Suprapubic skin (tissue), 4 donors: ENCODE results near the gene SLC35F1. TPM values are rescaled to one million over a fixed set of nuclear protein-coding genes. Genes with fewer than 3 reads are reported as not detected.

Experiments
- DNase-seq, 2 donors: peaks; one replicate each; pipeline ENCODE4 v3.0.0-alpha.2; 2019; ENCODE audit warnings: low spot score in 2 of 2
- H3K27ac ChIP-seq: fragments of 200-600 bp; sonication (generic); one replicate; pipeline ENCODE4 v1.5.1; 2019
- H3K27me3 ChIP-seq: fragments of 200-600 bp; sonication (generic); one replicate; pipeline ENCODE4 v1.5.1; 2019
- H3K36me3 ChIP-seq: fragments of 200-600 bp; sonication (generic); one replicate; pipeline ENCODE4 v1.5.1; 2019
- H3K4me1 ChIP-seq: fragments of 200-600 bp; sonication (generic); one replicate; pipeline ENCODE4 v1.5.1; 2019
- H3K4me3 ChIP-seq: fragments of 200-600 bp; sonication (generic); one replicate; pipeline ENCODE4 v1.5.1; 2019; ENCODE audit warnings: mild to moderate bottlenecking
- H3K9me3 ChIP-seq: fragments of 200-600 bp; sonication (generic); one replicate; pipeline ENCODE4 v1.5.1; 2019
- CTCF ChIP-seq, 2 donors: fragments of 200-600 bp in 1 of 2; fragments of 450-650 bp in 1 of 2; sonication (generic) in 1 of 2; IDR thresholded peaks; one replicate each; pipeline ENCODE4 v1.5.1; 2016 to 2019; ENCODE audit warnings: antibody characterized with exemption in 2 of 2, mild to moderate bottlenecking in 1 of 2, moderate library complexity in 1 of 2
- EP300 ChIP-seq: sonication (generic); formaldehyde crosslinking; IDR thresholded peaks from one replicate; pipeline ENCODE4 v1.6.1; 2017; ENCODE audit warnings: antibody characterized with exemption
- POLR2A ChIP-seq, 2 donors: fragments of 450-650 bp; IDR thresholded peaks; one replicate each; pipeline ENCODE4 v1.6.1; 2017; ENCODE audit warnings: antibody characterized with exemption in 2 of 2, mild to moderate bottlenecking in 2 of 2, moderate library complexity in 2 of 2
- POLR2AphosphoS5 ChIP-seq, 3 donors: sonication (generic); formaldehyde crosslinking; IDR thresholded peaks; one replicate each; pipeline ENCODE4 v1.6.1; 2017; ENCODE audit warnings: antibody characterized with exemption in 3 of 3
- WGBS: methylation state at CpG from one replicate; pipeline ENCODE4 v1.1.5; 2018; 5-methylcytosine and 5-hydroxymethylcytosine counted together
- total RNA-seq, 4 donors: library from RNA; depleted of rRNA; stranded (reverse); fragments of >200 nt; gene quantifications; one replicate each; pipeline ENCODE4 v1.1.0, GENCODE V29; 2016

The SLC35F1 gene
- total RNA-seq, 4 donors from 2014 or later, result 0.34 to 1.1 (median 0.95) TPM

GRCh38 chr6:118324116-118324515 is 417.1 kb downstream of the SLC35F1 start:
- no peak for DNase-seq
- no peak overlapping the region for H3K27ac ChIP-seq
- H3K36me3 ChIP-seq, result no peaks in the 10 kb centered on the region
- H3K27me3 ChIP-seq, result no peaks in the 10 kb centered on the region
- H3K9me3 ChIP-seq, result no peaks in the 10 kb centered on the region
- no peaks in the 10 kb centered on the region for H3K4me1 ChIP-seq
- no peak for TF ChIP-seq EP300
- no peak for TF ChIP-seq CTCF (IDR thresholded peaks at IDR 0.05)
- TF ChIP-seq POLR2A (IDR thresholded peaks at IDR 0.05), result no peak
- TF ChIP-seq POLR2AphosphoS5 (IDR thresholded peaks at IDR 0.05), result no peak
- WGBS, result 57% methylated on average over 5 of the region's 5 CpGs
- H3K4me3 ChIP-seq, result no peak overlapping the region

DNA sequence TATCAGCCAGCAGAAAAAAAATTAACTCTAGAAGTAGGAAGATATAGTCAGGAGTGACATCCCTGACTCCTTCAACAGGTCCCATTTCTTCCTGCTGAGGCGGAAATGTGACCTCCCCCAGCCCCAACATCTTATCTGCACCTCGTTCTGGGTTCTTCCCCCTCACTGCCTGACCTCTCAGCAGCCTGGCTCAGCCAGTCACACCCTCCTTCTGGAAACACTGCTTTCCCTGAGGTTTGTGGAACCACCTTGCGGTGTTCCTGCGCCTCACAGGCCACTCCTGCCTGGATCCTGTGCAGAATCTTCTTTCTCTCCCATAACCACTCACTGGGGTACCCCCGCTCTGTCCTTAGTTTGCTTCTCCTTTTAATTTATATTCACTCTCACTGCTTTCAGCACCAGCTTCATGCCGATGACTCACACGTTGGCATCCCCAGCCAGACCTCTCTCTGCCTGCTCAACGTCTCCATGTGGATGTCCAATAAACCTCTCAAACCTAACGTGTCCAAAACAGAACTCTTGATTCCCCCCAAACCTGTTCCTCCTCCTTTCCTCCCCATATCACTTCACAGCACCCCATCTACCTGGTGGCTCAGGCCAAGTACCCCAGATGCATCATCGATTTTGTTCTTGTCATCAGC is 418.3 kb downstream of the SLC35F1 start:
- WGBS, result 68% methylated on average over 10 of the region's 10 CpGs
- H3K27ac ChIP-seq, result no peak overlapping the region
- H3K4me1 ChIP-seq, result no peaks in the 10 kb centered on the region
- no peaks in the 10 kb centered on the region for H3K27me3 ChIP-seq
- H3K4me3 ChIP-seq, result no peak overlapping the region
- TF ChIP-seq EP300 (no peak), POLR2A (IDR thresholded peaks at IDR 0.05) (no peak), CTCF (IDR thresholded peaks at IDR 0.05) (no peak), POLR2AphosphoS5 (IDR thresholded peaks at IDR 0.05) (no peak)
- no peak for DNase-seq
- no peaks in the 10 kb centered on the region for H3K9me3 ChIP-seq
- no peaks in the 10 kb centered on the region for H3K36me3 ChIP-seq

GRCh38 chr6:118326712-118327111 is 419.6 kb downstream of the SLC35F1 start:
- H3K27ac ChIP-seq, result no peak overlapping the region
- DNase-seq, result no peak

DNA sequence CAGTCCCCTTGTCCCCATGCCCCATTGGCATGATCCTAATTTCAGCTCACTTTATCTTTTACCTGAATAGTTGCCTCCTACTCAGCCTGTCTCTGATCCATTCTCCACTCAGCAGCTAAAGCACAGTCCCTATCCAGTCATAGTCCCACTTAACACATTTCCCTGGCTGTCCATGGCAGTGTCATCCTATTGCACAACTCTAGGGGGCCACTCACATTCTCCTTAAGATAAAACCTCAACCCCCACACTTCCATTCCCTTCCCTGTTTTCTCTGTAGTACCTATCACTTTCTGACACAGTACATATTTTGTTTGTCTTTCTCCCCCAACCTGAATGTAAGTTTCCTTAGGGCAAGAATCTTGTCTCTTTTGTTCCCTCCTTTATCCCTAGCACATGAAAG is 420.2 kb downstream of the SLC35F1 start:
- TF ChIP-seq POLR2A (IDR thresholded peaks at IDR 0.05) (no peak), EP300 (no peak), POLR2AphosphoS5 (IDR thresholded peaks at IDR 0.05) (no peak), CTCF (IDR thresholded peaks at IDR 0.05) (no peak)
- DNase-seq, result no peak
- Histone ChIP-seq H3K4me3 (no peak overlapping the region), H3K27ac (no peak overlapping the region), H3K4me1 (no peaks in the 10 kb centered on the region), H3K27me3 (no peaks in the 10 kb centered on the region), H3K36me3 (no peaks in the 10 kb centered on the region), H3K9me3 (no peaks in the 10 kb centered on the region)

More at GRCh38 chr6:118326712-118327111, 419.6 kb downstream of the SLC35F1 start:
- H3K36me3 ChIP-seq, result no peaks in the 10 kb centered on the region
- H3K9me3 ChIP-seq, result no peaks in the 10 kb centered on the region
- no peaks in the 10 kb centered on the region for H3K4me1 ChIP-seq
- no peaks in the 10 kb centered on the region for H3K27me3 ChIP-seq
- no peak for TF ChIP-seq POLR2A (IDR thresholded peaks at IDR 0.05)
- TF ChIP-seq POLR2AphosphoS5 (IDR thresholded peaks at IDR 0.05), result no peak
- no peak for TF ChIP-seq EP300
- TF ChIP-seq CTCF (IDR thresholded peaks at IDR 0.05), result no peak
- H3K4me3 ChIP-seq, result no peak overlapping the region

DNA sequence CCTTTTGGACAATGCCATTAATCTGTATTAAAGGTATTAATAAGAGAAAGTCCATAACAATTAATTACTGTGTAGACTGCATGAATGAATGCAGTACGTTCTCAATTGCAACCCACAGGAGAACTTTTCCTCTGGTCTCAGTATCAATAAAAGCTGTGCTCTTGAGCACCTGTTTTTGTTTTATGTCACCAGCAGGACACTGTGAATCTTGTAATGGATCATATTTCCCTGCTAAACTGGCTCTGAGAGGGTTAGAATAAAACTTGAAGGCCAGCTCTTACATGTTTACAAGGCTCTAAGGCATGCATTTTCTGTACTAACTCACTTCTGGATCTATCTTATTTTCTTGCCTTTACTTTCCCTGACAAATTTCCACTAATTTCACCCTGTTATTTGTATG is 426.7 kb downstream of the SLC35F1 start:
- H3K4me3 ChIP-seq, result no peak overlapping the region
- no peak overlapping the region for H3K27ac ChIP-seq
- H3K27me3 ChIP-seq, result no peaks in the 10 kb centered on the region
- 89% methylated on average over 1 of the region's 1 CpG for WGBS
- TF ChIP-seq POLR2A (IDR thresholded peaks at IDR 0.05) (no peak), POLR2AphosphoS5 (IDR thresholded peaks at IDR 0.05) (no peak), EP300 (no peak), CTCF (IDR thresholded peaks at IDR 0.05) (no peak)
- no peaks in the 10 kb centered on the region for H3K36me3 ChIP-seq
- H3K9me3 ChIP-seq, result peaks cover 3% of the 10 kb centered on the region
- H3K4me1 ChIP-seq, result no peaks in the 10 kb centered on the region
- DNase-seq, result no peak
